Right renal pelvis (tissue), 4 donors: ENCODE results near the gene HERC3. TPM values are rescaled to one million over a fixed set of nuclear protein-coding genes. Genes with fewer than 3 reads are reported as not detected.

Experiments used
- DNase-seq, 4 donors: peaks; one replicate each; pipeline ENCODE4 v3.0.0-alpha.2; 2013; ENCODE audit warnings: low read depth in 4 of 4, low spot score in 3 of 4, missing footprints in 1 of 4
- polyA plus RNA-seq, 4 donors: library from polyadenylated mRNA; unstranded; fragments of 120-200 nt; gene quantifications; one replicate each; pipeline ENCODE4 v1.2.1, GENCODE V29; 2013; ENCODE audit not compliant: insufficient read length in 4 of 4

Gene HERC3
- polyA plus RNA-seq, 4 donors, result 12.1 to 19.5 (median 16.9) TPM

GRCh38 chr4:88743696-88744095 lies 151.4 kb downstream of the HERC3 start:
- DNase-seq, result no peak

GRCh38 chr4:88744609-88745008 lies 152.3 kb downstream of the HERC3 start:
- no peak for DNase-seq

- DNase-seq, result no peak
Measured at GRCh38 chr4:88745175-88745574, 152.9 kb downstream of the HERC3 start.

- no peak for DNase-seq
Measured at GRCh38 chr4:88745581-88746163, 153.4 kb downstream of the HERC3 start.

- no peak for DNase-seq
Measured at GRCh38 chr4:88746206-88746605, 153.9 kb downstream of the HERC3 start.

- DNase-seq, result no peak
Measured at GRCh38 chr4:88747351-88747750, 155.1 kb downstream of the HERC3 start.

GRCh38 chr4:88750369-88750768 lies 158.1 kb downstream of the HERC3 start:
- no peak for DNase-seq

GRCh38 chr4:88751258-88752075 lies 159.2 kb downstream of the HERC3 start:
- DNase-seq, result no peak

- DNase-seq, result no peak
Measured at GRCh38 chr4:88752076-88752463, 159.8 kb downstream of the HERC3 start.

- no peak for DNase-seq
Measured at GRCh38 chr4:88752754-88753153, 160.5 kb downstream of the HERC3 start.

- no peak for DNase-seq
Measured at GRCh38 chr4:88753658-88754571, 161.6 kb downstream of the HERC3 start.

- DNase-seq, result no peak
Measured at GRCh38 chr4:88754796-88755195, 162.5 kb downstream of the HERC3 start.

GRCh38 chr4:88755454-88755853 lies 163.2 kb downstream of the HERC3 start:
- DNase-seq, result no peak

- DNase-seq, result no peak
Measured at GRCh38 chr4:88756149-88756548, 163.9 kb downstream of the HERC3 start.

GRCh38 chr4:88757067-88757466 lies 164.8 kb downstream of the HERC3 start:
- no peak for DNase-seq

- no peak for DNase-seq
Measured at GRCh38 chr4:88757776-88758175, 165.5 kb downstream of the HERC3 start.

Other genes with a start within 250 kb of the HERC3 start
- gene HERC6, start 213.6 kb upstream of the HERC3 start, polyA plus RNA-seq, result 1 to 10 TPM; 6.1 to 9.2 (median 8.4) TPM
- gene HERC5, start 135.4 kb upstream of the HERC3 start, polyA plus RNA-seq, result 1 to 10 TPM; 4.9 to 6.9 (median 5.9) TPM
- 100 to 1,000 TPM; 114 to 137 (median 129) TPM for gene PYURF, start 68.7 kb upstream of the HERC3 start, polyA plus RNA-seq
- gene NAP1L5, start 105.3 kb downstream of the HERC3 start, polyA plus RNA-seq, result 10 to 100 TPM; 14.7 to 17.5 (median 16.1) TPM